HG02571 (cell line): Measurements from ENCODE around the gene PHKA2.
"Not testable (repeated sequence)": the region's sequence is repeated elsewhere in the genome, so short reads cannot be mapped to it uniquely, and the experiment has no call there.

Experiments
- ATAC-seq: cut with Tn5 transposase; IDR thresholded peaks from one replicate; pipeline ENCODE4 v1.9.1; 2021; ENCODE audit warnings: mild to moderate bottlenecking, moderate library complexity; ENCODE audit not compliant: unreplicated experiment

PHKA2 gene

GRCh38 chrX:18980262-18980661 is 3.7 kb downstream of the PHKA2 start:
- ATAC-seq: not testable (repeated sequence)

- no peak for ATAC-seq
Measured at GRCh38 chrX:18974993-18975392, 8.9 kb downstream of the PHKA2 start.

GRCh38 chrX:18973527-18974192 is 10.3 kb downstream of the PHKA2 start:
- ATAC-seq: no peak

GRCh38 chrX:18971506-18971905 is 12.4 kb downstream of the PHKA2 start:
- no peak for ATAC-seq

GRCh38 chrX:18970465-18970864 is 13.4 kb downstream of the PHKA2 start:
- ATAC-seq: no peak

- no peak for ATAC-seq
Measured at GRCh38 chrX:18966624-18967023, 17.3 kb downstream of the PHKA2 start.

GRCh38 chrX:18964901-18965300 is 19.0 kb downstream of the PHKA2 start:
- ATAC-seq: no peak

- no peak for ATAC-seq
Measured at GRCh38 chrX:18964026-18964425, 19.9 kb downstream of the PHKA2 start.

- ATAC-seq: no peak
Measured at GRCh38 chrX:18962329-18962728, 21.6 kb downstream of the PHKA2 start.

GRCh38 chrX:18961686-18962085 is 22.2 kb downstream of the PHKA2 start:
- ATAC-seq: no peak

- no peak for ATAC-seq
Measured at GRCh38 chrX:18956303-18957032, 27.4 kb downstream of the PHKA2 start.

GRCh38 chrX:18955676-18956075 is 28.2 kb downstream of the PHKA2 start:
- no peak for ATAC-seq

- ATAC-seq: no peak
Measured at GRCh38 chrX:18951032-18951431, 32.9 kb downstream of the PHKA2 start.

- no peak for ATAC-seq
Measured at GRCh38 chrX:18949944-18950301, 34.0 kb downstream of the PHKA2 start.

- ATAC-seq: no peak
Measured at GRCh38 chrX:18949291-18949943, 34.5 kb downstream of the PHKA2 start.

GRCh38 chrX:18946611-18947010 is 37.3 kb downstream of the PHKA2 start:
- no peak for ATAC-seq

GRCh38 chrX:18946157-18946556 is 37.8 kb downstream of the PHKA2 start:
- ATAC-seq: no peak

- no peak for ATAC-seq
Measured at GRCh38 chrX:18945483-18945882, 38.4 kb downstream of the PHKA2 start.

GRCh38 chrX:18944482-18944881 is 39.4 kb downstream of the PHKA2 start:
- no peak for ATAC-seq

- no peak for ATAC-seq
Measured at GRCh38 chrX:18941896-18942295, 42.0 kb downstream of the PHKA2 start.

GRCh38 chrX:18938710-18939109 is 45.2 kb downstream of the PHKA2 start:
- ATAC-seq: no peak

GRCh38 chrX:18937173-18937572 is 46.7 kb downstream of the PHKA2 start:
- no peak for ATAC-seq
